Erythroblast (primary cell): Measurements from ENCODE around the gene CHAC2.

Experiments used
- DNase-seq, 2 experiments: peaks; one replicate each; lab custom pipeline; 2025; lab: John Stamatoyannopoulos, UW
- GATA1 ChIP-seq: IDR thresholded peaks from 2 replicates; pipeline ENCODE4 v1.6.1; 2011; ENCODE audit warnings: low read depth, mild to moderate bottlenecking, control low read depth, low read length, moderate library complexity
- POLR2A ChIP-seq: IDR thresholded peaks from 2 replicates; pipeline ENCODE4 v1.6.1; 2011; ENCODE audit warnings: mild to moderate bottlenecking, low read length

The CHAC2 gene

GRCh38 chr2:53786705-53787613 lies 19.4 kb downstream of the CHAC2 start, which contains the start of the genes ASB3 and ERLEC1:
Gene ASB3, minus strand, starts transcription at chr2:53786953. Its CDS starts 21,381 bp downstream, at chr2:53765572.
Gene ERLEC1, plus strand, starts transcription at chr2:53787044. Its CDS starts 167 bp downstream, at chr2:53787211.
- peak; percentile 91 to 92 for DNase-seq
- TF ChIP-seq POLR2A (peak; percentile 87), GATA1 (no peak)

- no peak for TF ChIP-seq POLR2A
- no peak for TF ChIP-seq GATA1
- DNase-seq: peak; percentile 43 to 60
Observed at GRCh38 chr2:53787614-53788289, 20.1 kb downstream of the CHAC2 start.

DNA sequence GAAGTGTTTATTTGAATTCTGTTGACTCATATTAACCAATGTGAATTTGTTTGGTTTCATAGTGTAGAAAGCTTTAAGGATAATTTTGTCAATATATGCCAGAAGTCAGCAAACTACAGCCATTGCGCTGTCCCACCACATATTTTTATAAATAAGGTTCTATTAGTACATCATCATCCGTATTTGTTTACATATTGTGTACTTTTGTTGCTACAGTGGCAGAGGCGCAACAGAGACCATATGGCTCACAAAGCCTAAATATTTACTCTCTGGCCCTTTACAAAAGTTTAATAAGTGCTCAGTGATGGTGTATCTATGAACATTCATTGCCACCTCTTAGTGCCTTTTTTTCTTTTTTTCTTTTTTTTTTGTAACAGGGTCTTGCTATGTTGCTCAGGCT lies 25.7 kb downstream of the CHAC2 start:
- DNase-seq: no peak

DNA sequence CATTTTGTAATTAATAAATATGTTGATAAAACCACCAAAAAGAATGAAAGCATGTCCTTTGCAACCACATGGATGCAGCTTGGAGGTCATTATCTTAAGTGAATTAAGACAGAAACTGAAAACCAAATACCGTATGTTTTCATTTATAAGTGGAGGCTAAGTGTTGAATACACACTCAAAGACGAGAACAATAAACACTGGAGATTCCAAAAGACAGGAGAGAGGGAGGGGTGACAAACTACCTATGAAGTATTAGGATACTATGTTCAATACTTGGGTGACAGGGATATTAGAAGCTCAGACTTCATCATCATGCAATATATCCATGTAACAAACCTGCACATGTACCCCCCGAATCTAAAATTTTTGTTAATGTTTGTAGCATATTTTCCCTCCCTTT lies 26.2 kb downstream of the CHAC2 start:
- no peak for DNase-seq
- TF ChIP-seq POLR2A: no peak
- TF ChIP-seq GATA1: no peak

More for the DNA sequence above, 25.7 kb downstream of the CHAC2 start:
- no peak for TF ChIP-seq GATA1
- TF ChIP-seq POLR2A: no peak

GRCh38 chr2:53801547-53801946 lies 33.9 kb downstream of the CHAC2 start:
- TF ChIP-seq POLR2A (no peak), GATA1 (no peak)

DNA sequence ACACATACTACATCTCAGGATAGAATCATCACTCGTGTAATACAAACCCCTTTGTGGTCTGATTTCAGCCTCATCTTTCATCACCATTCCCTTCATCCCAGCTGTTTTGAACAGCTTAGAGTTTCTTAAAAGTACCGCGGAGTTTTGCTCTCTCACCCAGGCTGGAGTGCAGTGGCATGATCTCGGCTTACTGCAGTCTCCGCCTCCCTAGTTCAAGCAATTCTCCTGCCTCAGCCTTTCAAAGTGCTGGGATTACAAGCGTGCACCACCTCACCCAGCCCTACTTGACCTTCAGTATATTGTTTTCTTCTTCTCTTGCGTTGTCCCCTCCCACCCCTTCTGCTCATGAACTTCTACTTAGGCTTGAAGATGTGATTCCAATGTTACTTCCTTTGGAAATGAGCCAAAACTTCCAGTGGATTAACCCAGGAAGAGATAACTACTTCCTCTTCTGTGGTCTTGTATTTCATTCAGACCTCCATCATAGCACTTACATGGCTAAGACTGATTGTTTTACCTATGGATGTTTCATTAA lies 35.1 kb downstream of the CHAC2 start:
- no peak for DNase-seq
- no peak for TF ChIP-seq POLR2A

More at GRCh38 chr2:53801547-53801946, 33.9 kb downstream of the CHAC2 start:
- DNase-seq: no peak

DNA sequence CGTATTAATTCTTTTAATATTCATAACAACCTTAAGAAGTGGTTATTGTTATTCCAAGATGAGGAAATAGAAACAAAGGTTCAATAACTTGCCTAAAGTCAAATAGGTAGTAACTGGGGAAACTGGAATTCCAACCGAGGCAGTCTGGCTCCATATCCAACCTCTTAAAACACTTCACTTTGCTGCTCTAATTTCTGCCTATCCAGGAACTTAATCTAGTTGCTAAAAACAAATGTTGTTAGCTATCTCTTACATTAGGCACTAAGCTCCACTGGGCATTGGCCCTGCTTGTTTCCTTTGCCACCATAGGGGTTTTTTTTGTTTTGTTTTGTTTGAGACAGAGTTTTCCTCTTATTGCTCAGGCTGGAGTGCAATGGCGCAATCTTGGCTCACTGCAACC lies 44.0 kb downstream of the CHAC2 start:
- TF ChIP-seq GATA1: no peak
- DNase-seq: no peak

- DNase-seq: peak in 1 of 2 experiments; percentile 10
- TF ChIP-seq POLR2A (no peak), GATA1 (no peak)
Observed at GRCh38 chr2:53813151-53813550, 45.5 kb downstream of the CHAC2 start.

DNA sequence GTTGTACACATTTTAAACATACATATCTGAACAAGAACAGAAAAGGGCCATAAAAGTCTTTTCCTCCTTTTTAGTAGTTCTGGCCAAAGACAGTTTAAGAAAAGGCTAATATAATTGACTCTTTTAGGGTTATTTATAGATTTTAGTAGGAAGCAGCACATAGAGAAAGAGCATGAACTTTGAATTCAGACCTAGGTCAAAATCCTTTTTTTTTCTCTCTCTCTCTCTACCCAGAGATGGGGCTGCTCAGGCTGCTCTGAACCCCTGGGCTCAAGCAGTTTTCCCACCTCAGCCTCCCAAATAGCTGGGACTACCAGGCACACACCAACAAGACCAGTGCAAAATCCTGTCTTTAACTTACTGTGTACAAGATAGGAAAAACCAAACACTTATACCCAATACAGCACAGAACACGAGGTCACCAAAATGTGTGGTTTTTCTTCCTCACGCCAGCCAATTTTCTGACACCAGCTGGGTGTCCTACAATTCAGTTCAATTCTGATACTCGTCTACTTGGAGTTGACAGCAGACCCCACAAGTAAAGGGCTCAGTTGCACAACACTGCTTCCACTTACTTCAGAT lies 51.3 kb downstream of the CHAC2 start:
- no peak for DNase-seq
- TF ChIP-seq POLR2A (no peak), GATA1 (no peak)

DNA sequence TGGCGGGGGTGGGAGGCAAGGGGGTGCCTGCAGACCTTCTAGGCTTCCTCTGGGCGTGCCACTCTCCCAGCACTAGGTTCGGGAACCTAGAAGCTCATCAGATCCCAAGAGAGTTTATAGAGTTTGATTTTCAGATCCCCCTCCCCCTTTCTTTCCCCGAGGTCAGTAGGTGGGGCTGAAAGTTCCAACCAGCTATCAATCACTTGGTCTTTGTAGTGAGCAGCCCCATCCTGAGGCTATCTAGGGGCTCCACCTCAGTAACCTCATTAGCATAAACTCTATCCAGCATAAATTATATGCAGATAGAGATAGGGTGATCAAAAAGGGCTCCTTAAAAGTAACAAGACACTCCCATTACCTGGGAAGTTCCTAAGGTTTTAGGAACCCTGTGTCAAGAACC lies 52.0 kb downstream of the CHAC2 start:
- TF ChIP-seq GATA1 (no peak), POLR2A (no peak)
- no peak for DNase-seq

DNA sequence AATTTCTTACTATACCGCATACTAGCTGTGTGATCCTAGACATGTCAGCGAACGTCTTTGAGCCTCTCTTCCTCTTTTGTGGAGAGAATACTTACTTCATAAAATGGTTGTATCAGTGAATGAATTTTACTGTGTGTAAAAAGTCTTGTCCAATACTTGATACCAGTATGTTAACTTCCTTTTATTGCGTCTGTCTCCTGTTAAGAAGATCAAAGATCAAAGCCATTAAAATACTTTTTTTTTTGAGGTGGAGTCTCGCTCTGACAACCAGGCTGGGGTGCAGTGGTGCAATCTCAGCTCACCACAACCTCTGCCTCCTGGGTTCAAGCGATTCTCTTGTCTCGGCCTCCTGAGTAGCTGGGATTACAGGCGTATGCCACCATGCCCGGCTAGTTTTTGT lies 52.4 kb downstream of the CHAC2 start:
- no peak for TF ChIP-seq POLR2A
- TF ChIP-seq GATA1: no peak
- DNase-seq: no peak

- no peak for DNase-seq
- TF ChIP-seq GATA1 (no peak), POLR2A (no peak)
Observed at GRCh38 chr2:53820711-53821110, 53.1 kb downstream of the CHAC2 start.

- DNase-seq: no peak
- no peak for TF ChIP-seq GATA1
- TF ChIP-seq POLR2A: no peak
Observed at GRCh38 chr2:53821810-53822209, 54.2 kb downstream of the CHAC2 start.

DNA sequence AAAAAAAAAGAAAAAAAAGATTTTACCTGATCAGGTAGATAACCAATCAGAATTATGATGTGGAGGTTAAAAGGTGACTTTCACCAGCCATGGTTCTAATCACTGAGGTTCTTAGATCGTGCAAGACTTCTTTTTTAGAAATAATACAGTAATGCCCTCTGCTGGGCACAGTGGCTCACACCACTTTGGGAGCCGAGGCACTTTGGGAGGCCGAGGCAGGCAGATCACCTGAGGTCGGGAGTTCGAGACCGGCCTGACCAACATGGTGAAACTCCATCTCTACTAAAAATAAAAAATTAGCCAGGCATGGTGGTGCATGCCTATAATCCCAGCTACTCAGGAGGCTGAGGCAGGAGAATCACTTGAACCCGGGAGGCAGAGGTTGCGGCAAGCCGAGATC lies 56.0 kb downstream of the CHAC2 start:
- peak; percentile 23 to 54 for DNase-seq
